HG03558 (cell line): ENCODE measurements around the gene OR2F2.

ENCODE experiments used
- ATAC-seq: cut with Tn5 transposase; IDR thresholded peaks from one replicate; pipeline ENCODE4 v1.9.1; 2021; ENCODE audit warnings: moderate number of reproducible peaks; ENCODE audit not compliant: unreplicated experiment; ENCODE audit errors: extremely low read depth

The OR2F2 gene

GRCh38 chr7:143934526-143935325 is at the start of gene OR2F2:
Gene OR2F2 (plus strand): TSS chr7:143935233. CDS start chr7:143935233, 0 bp downstream.
- ATAC-seq, result no peak

DNA sequence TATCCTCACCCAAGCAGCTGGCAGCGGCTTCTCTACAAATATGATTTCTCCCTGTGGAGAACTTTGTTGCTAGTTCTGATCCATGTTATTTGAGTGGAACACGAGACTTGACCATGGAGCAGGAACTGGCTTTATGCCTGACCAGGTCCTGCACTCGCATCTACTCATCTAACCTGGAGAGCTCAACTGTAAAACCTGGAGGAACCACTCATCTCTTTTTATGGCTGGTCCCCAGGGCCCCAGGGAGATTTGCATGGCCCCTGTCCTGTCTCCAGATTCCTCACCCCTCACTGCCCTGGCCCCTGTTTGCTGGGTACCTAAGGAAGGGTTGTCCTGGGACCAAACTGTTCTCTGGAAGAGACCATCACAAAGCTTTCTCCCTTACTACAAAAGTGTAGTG is 49.1 kb upstream of the OR2F2 start:
- no peak for ATAC-seq

GRCh38 chr7:143886826-143887477 is 48.1 kb upstream of the OR2F2 start:
- ATAC-seq, result no peak

DNA sequence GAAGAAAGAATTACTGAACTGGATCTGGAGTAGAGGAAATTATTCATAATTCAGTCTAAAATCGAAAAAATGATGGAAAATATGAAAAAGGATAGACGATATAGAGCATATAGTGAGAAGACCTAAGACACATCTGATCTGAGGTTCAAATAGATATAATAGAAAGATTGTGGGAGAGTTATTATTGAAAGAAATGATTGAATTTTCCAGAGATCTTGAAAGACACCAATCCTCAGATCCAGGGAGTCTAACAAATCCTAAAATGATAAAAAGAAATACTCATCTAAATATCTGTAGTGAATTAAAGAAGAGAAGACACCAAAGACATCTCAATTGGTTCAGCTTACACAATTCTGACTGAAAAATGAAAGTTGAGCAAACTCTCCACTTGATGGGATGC is 46.0 kb upstream of the OR2F2 start:
- no peak for ATAC-seq

GRCh38 chr7:143890558-143890957 is 44.5 kb upstream of the OR2F2 start:
- ATAC-seq, result no peak

- no peak for ATAC-seq
Observed at GRCh38 chr7:143891457-143891856, 43.6 kb upstream of the OR2F2 start.

DNA sequence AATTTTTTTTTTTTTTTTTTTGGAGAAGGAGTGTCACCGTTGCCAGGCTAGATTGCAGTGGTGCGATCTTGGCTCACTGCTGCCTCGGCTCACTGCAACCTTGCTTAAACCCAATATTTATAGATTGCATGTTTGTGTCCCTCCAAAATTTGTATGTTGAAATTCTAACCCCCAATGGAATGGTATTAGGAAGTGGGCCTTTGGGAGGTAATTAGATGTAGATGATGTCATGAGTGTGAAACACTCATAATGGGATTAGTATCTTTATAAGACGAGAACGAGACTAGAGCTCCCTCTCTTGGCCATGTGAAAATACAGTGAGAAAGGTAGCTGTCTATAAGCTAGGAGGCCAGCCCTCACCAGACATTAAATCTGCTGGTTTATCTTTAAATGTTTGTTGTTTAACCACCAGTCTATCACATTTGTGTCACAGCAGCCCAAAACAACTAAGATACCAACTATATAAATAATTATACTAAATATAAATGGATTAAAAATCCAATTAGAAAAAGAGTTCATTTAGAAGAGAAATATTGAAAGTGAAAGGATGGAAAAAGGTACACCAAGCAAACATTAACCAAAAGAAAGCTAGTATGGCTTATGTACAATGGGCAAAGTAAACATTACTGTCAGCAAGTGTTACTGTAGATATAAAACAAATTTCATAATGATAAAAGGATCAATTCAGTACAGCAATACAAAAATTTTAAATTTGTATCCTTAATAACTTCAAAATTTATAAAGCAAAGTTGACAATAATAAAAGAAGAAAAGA is 42.3 kb upstream of the OR2F2 start:
- ATAC-seq, result peak; percentile 97

DNA sequence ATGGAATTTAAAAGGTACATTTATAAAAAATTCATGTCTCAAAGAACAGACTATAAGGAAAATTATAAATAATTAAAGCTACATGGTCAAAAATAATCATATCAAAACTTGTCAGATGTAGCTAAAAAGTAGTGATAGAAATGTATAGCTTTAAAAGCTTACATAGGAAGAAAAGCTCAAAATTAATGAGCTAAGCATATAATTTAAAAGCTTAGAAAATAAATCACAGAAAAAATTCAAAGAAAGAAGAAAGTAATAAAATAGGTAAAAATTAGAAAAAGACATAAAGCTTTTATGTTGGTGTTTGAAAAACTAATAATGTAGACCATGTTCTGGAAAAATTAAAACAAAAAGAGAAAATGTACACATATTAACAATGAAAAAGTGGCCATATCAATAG is 38.4 kb upstream of the OR2F2 start:
- ATAC-seq, result no peak

DNA sequence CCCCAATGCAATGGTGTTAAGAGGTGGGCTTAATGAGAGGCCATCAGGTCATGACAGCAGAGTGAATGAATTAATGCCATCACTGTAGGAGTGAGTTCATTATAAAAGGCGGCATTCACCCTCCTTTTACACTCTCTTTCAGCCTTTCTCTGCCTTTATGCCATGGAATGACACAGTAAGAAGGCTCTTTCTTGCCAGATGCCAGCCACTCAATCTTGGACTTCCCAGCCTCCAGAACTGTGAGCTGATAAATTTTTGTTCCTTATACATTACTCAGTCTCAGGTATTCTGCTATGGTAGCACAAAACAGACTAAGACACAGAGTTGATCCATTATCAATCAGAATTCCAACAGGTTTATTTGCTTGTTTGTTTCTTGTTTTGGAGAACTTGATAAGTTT is 36.2 kb upstream of the OR2F2 start:
- no peak for ATAC-seq

- no peak for ATAC-seq
Observed at GRCh38 chr7:143900230-143900766, 34.7 kb upstream of the OR2F2 start.

- ATAC-seq, result peak; percentile 18
Observed at GRCh38 chr7:143901332-143901667, 33.7 kb upstream of the OR2F2 start.

GRCh38 chr7:143901668-143902331 is 33.2 kb upstream of the OR2F2 start, which contains the start of gene TCAF1:
Gene TCAF1 (minus strand): TSS chr7:143902176. CDS start chr7:143876608, 25,568 bp downstream.
- ATAC-seq, result peak; percentile 87

DNA sequence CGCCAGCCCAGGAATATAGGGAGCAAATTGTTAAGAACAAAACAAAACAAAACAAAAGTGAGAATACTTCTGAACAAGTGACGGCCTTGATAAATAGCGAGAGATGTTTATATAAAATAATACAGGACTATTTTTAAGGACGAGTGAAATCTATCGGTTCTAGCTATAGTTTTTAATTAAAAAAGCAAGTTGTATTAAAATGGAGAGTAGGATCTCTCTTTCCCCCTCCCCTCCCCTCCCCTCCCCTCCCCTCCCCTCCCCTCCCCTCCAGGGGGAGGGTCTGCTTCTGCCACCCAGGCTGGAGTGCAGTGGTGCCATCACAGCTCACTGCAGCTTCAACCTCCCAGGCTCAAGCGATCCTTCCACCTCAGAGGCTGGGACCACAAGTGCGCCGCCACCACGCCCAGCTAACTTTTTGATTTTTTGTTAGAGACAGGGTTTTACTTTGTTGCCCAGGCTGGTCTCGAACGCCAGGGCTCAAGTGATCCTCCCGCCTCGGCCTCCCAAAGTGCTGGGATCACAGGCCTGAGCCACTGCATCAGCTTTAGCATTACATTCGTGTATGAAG is 32.6 kb upstream of the OR2F2 start:
- no peak for ATAC-seq

DNA sequence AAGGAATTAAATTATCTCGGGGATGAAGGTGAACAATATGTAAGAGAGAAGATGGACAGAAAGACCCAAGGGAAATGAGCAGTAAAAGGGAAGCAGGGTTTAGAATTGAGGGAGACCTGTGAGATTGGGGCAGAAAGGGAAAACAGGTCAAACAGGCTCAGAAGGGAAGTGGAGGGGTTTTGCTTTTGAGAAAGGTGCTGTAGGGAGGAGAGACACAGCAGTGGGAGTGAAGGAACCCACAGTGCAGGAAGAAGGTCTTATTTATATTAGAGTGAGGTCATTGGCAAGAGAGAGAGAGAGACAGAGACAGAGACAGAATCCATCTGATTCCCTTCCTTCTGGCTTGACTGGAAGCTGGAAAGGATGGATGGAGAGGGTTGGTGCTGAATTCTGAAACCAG is 29.5 kb upstream of the OR2F2 start:
- ATAC-seq, result no peak

DNA sequence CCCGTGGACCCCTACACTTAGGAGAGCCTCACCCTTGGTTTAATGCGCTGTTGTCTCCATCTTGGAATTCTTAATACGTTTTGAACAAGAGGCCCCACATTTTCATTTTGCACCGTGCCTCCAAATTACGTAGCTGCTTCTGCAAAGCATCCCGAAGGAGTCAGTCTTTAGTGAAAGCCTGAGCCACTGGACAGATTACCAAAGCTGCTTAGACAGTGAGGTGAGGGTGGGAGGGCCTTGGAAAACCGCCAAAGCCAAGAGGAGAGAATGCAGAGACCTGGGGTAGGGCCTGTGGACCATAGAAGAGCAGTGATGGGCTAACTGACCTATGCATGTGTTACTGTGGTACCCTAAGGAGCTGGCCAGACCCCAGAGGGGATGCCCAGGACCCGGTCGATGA is 28.9 kb upstream of the OR2F2 start:
- no peak for ATAC-seq

DNA sequence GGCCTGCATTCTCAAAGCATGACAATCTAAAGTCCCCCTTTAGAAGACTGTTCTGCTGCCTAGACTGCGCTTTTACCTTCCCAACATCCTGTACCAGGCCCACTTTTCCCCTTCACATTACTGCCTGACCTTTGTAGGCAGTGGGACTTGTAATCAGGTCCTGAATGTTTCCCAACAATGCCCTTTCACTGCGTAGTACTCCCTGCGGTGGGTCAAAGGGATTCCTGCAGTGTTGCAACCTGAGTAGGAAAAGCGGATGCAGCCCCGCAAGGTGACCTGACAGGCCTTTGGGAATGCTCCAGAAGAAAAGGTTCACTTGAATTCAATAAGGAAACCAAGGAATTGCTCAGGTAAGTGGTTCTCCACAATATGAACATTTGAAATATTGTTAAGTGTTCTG is 28.1 kb upstream of the OR2F2 start:
- ATAC-seq, result no peak

GRCh38 chr7:143908120-143908519 is 26.9 kb upstream of the OR2F2 start:
- no peak for ATAC-seq

GRCh38 chr7:143909863-143910262 is 25.2 kb upstream of the OR2F2 start:
- no peak for ATAC-seq

- no peak for ATAC-seq
Observed at GRCh38 chr7:143910473-143911248, 24.4 kb upstream of the OR2F2 start.
